Activated CD4-positive, CD25-positive, alpha-beta regulatory T cell (primary cell): Measurements from ENCODE around the gene TSPAN3.

Experiments
- DNase-seq, 4 experiments: peaks; one replicate each; lab custom pipeline; 2025; lab: John Stamatoyannopoulos, UW

TSPAN3 gene

GRCh38 chr15:77052556-77052955 lies 18.4 kb downstream of the TSPAN3 start:
- no peak for DNase-seq

GRCh38 chr15:77048135-77048876 lies 22.6 kb downstream of the TSPAN3 start:
- no peak for DNase-seq

- DNase-seq: no peak
Observed at GRCh38 chr15:77046704-77047412, 24.1 kb downstream of the TSPAN3 start.

- DNase-seq: no peak
Observed at GRCh38 chr15:77045985-77046384, 24.9 kb downstream of the TSPAN3 start.

- DNase-seq: no peak
Observed at GRCh38 chr15:77044228-77045042, 26.5 kb downstream of the TSPAN3 start.

GRCh38 chr15:77042955-77043920 lies 27.7 kb downstream of the TSPAN3 start:
- DNase-seq: no peak

- DNase-seq: no peak
Observed at GRCh38 chr15:77042245-77042919, 28.5 kb downstream of the TSPAN3 start.

- DNase-seq: no peak
Observed at GRCh38 chr15:77040673-77041072, 30.2 kb downstream of the TSPAN3 start.

GRCh38 chr15:77039848-77040247 lies 31.1 kb downstream of the TSPAN3 start:
- no peak for DNase-seq

GRCh38 chr15:77039217-77039533 lies 31.7 kb downstream of the TSPAN3 start:
- no peak for DNase-seq

GRCh38 chr15:77038312-77039216 lies 32.3 kb downstream of the TSPAN3 start:
- no peak for DNase-seq

- no peak for DNase-seq
Observed at GRCh38 chr15:77037388-77038209, 33.3 kb downstream of the TSPAN3 start.

- DNase-seq: no peak
Observed at GRCh38 chr15:77036537-77037387, 34.1 kb downstream of the TSPAN3 start.

GRCh38 chr15:77035999-77036471 lies 34.9 kb downstream of the TSPAN3 start:
- DNase-seq: no peak

- DNase-seq: no peak
Observed at GRCh38 chr15:77035584-77035983, 35.3 kb downstream of the TSPAN3 start.

GRCh38 chr15:77034695-77035489 lies 36.0 kb downstream of the TSPAN3 start:
- peak in 1 of 4 experiments; percentile 29 for DNase-seq
